Subcutaneous abdominal adipose tissue (tissue), 5 donors: ENCODE data around the gene CAV2.

Source experiments
- H3K27ac ChIP-seq: one replicate; pipeline ENCODE4 v1.7.0; 2013; ENCODE audit warnings: low read depth, mild to moderate bottlenecking, inconsistent platforms, low read length, moderate library complexity
- H3K27me3 ChIP-seq, 5 donors: one replicate each; pipeline ENCODE4 v1.7.0; 2013; ENCODE audit warnings: low read length in 5 of 5, inconsistent platforms in 1 of 5; ENCODE audit not compliant: control insufficient read depth in 5 of 5, insufficient read depth in 4 of 5
- H3K36me3 ChIP-seq, 5 donors: one replicate each; pipeline ENCODE4 v1.7.0; 2013; ENCODE audit warnings: low read length in 5 of 5; ENCODE audit not compliant: control insufficient read depth in 5 of 5, insufficient read depth in 5 of 5
- H3K4me1 ChIP-seq, 5 donors: one replicate each; pipeline ENCODE4 v1.7.0; 2013; ENCODE audit warnings: low read length in 5 of 5, mild to moderate bottlenecking in 3 of 5, moderate library complexity in 1 of 5; ENCODE audit not compliant: control insufficient read depth in 5 of 5, insufficient read depth in 5 of 5
- H3K4me3 ChIP-seq, 5 donors: one replicate each; pipeline ENCODE4 v1.7.0; 2013; ENCODE audit warnings: low read length in 5 of 5, low read depth in 1 of 5
- H3K9ac ChIP-seq, 5 donors: one replicate each; pipeline ENCODE4 v1.7.0; 2013; ENCODE audit warnings: low read length in 5 of 5, mild to moderate bottlenecking in 4 of 5, moderate library complexity in 3 of 5
- H3K9me3 ChIP-seq, 5 donors: one replicate each; pipeline ENCODE4 v1.7.0; 2013; ENCODE audit warnings: low read length in 5 of 5; ENCODE audit not compliant: control insufficient read depth in 5 of 5
- donor health status: healthy.
- donor health status: healthy.
- donor health status: healthy.
- donor health status: healthy.
- donor health status: healthy.

Gene CAV2

DNA sequence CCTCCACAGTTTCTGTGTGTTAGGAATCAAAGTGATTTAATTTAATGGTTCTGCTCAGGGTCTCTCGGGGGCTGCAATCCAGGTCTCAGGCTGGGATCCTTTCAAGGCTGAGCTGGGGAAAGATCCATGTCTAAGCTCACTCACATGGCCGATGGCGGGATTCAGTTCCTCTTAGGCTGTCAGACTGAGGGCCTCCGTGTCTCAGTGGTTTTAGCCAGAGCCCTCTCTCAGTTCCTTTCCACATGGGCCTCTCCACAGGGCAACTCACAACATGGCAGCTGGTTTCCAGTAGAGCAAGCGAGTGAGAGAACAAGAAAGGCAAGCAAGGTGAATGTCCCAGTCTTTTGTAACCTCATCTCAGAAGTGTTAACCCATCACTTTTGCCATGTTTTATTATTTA, 52.2 kb downstream of the CAV2 start:
- Histone ChIP-seq H3K27ac (peak overlapping the region; percentile 84), H3K9ac (no peak overlapping the region), H3K27me3 (no peaks in the 10 kb centered on the region), H3K36me3 (peaks cover 15 to 52% (median 27%) of the 10 kb centered on the region in 5 donors), H3K9me3 (no peaks in the 10 kb centered on the region), H3K4me3 (no peak overlapping the region), H3K4me1 (peaks cover 12 to 90% (median 74%) of the 10 kb centered on the region in 5 donors)

DNA sequence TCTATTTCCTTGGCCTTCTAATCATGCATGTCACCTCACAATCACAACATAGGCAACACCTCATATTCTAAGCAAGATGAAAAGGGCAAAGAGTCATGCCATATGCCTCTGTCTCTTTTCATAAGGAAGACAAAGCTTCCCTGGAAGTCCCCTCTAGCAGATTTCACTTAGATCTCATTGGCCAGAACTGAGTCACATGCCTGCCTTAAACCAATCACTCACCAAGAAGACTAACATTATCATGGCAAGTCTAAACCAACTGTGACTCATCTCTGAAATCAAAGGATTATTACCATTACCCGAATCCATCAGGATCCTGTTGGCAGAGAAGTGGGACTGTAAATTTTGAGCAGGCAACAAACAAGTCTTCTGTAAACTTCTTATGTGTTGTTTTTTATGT, 53.1 kb downstream of the CAV2 start:
- H3K4me3 ChIP-seq = no peak overlapping the region
- peak overlapping the region; percentile 84 for H3K27ac ChIP-seq
- peaks cover 12 to 90% (median 70%) of the 10 kb centered on the region in 5 donors for H3K4me1 ChIP-seq
- H3K27me3 ChIP-seq = no peaks in the 10 kb centered on the region
- H3K9ac ChIP-seq = peak overlapping the region in 1 of 5 donors; percentile 12
- no peaks in the 10 kb centered on the region for H3K9me3 ChIP-seq
- peaks cover 15 to 46% (median 27%) of the 10 kb centered on the region in 5 donors for H3K36me3 ChIP-seq

DNA sequence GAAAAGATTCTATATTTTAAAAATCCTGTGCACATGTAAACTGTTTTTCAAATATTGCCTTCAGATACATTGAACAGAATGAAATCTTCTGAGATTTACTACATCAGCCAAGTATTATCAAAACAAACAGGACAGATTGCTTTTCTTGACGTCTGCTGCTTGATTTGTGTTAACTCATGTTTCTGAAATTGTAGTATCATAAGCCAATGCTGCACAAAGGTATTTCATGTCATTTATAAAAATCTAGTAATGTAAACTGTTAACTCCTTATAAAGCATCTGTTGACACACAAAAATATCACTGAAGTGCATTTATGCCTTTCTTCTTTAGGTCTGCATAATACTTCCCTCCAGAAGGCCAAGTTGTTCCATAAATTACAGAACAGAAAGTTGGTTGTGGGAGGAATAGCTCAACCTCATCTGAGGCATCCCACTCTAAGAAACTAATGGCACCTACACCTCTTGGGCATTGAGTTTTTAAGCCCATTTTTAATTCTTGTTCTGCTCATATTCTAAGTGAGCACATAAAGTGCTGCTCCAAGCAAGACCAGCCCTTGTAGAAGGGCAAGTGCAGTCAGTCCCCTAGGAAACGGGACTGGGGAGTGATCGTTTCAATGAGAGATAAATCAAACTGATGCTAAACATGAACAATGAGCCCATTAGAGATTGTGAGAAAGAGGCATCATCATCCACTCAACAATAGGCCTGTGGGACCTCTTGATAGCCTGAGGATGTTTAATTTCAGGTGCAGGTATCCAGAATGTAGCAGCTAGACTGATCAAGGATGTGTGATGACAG, 53.8 kb downstream of the CAV2 start:
- Histone ChIP-seq H3K27me3 (no peaks in the 10 kb centered on the region), H3K4me3 (no peak overlapping the region), H3K9ac (peak overlapping the region in 2 of 5 donors; percentile 8 to 52), H3K27ac (peak overlapping the region; percentile 84), H3K4me1 (peaks cover 10 to 85% (median 63%) of the 10 kb centered on the region in 5 donors), H3K36me3 (peaks cover 18 to 45% (median 27%) of the 10 kb centered on the region in 5 donors), H3K9me3 (no peaks in the 10 kb centered on the region)

DNA sequence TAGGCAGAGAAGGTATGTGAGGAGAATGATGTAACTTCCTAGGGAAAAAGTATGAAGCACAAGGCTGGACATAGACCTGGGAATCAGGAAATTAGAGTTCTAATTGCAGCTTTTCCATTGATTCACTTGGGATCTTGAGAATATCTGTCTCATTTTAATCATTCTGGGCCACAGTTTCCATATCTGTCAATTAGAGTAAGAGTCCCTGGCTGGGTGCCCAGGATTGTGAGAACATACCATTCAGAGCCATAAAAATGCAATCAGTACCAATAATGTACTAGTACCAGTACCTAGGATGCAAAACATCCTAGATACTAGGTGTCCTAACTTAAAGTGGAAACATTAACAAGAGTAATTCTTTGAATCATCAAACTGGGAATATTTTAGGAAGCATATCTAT, 54.9 kb downstream of the CAV2 start:
- Histone ChIP-seq H3K9me3 (no peaks in the 10 kb centered on the region), H3K27ac (peak overlapping the region; percentile 84), H3K36me3 (peaks cover 17 to 46% (median 27%) of the 10 kb centered on the region in 5 donors), H3K4me3 (no peak overlapping the region), H3K9ac (peak overlapping the region in 1 of 5 donors; percentile 33), H3K4me1 (peaks cover 10 to 79% (median 54%) of the 10 kb centered on the region in 5 donors), H3K27me3 (no peaks in the 10 kb centered on the region)

DNA sequence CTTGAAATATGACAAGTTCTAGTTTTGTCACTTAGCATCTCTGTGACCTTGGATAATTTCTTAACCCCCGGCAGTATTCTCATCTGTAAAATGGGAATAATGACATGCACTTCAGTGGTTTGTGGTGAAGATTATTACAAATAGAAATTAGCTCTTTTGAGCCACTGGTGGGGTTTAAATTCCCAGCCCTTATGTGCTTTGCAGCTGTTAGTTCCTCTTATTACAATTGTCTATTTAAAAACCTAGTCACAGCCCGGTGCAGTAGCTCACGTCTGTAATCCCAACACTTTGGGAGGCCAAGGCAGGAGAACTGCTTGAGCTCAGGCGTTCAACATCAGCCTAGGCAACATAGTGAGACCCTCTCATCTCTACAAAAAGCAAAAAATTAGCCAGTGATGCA, 55.4 kb downstream of the CAV2 start:
- Histone ChIP-seq H3K4me3 (no peak overlapping the region), H3K27ac (peak overlapping the region; percentile 84), H3K27me3 (no peaks in the 10 kb centered on the region), H3K36me3 (peaks cover 22 to 50% (median 32%) of the 10 kb centered on the region in 5 donors), H3K9ac (no peak overlapping the region), H3K4me1 (peaks cover 10 to 79% (median 53%) of the 10 kb centered on the region in 5 donors), H3K9me3 (no peaks in the 10 kb centered on the region)

DNA sequence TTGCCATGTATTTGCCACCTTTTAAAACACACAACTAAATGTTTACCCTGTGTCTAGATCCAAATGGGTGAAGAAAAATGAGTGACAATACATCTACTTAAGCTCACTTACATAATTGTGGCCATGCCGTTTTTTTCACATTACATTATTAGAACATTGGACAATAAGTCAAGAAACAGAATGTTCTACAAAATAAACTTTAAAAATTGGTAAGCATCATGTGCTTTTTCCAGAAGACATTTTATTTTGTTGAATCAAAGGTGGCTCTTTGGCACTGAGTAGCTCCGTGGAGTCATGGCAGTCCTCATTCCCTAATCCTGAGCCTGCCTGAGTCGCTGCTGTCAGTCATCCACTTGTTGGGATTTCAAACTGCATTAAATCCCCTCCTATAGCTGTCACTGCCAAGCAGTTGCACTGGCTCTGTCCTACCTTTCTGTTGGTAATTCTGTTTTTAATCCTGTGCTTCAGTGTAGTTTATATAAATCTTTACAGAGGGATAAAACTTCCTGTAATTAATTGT, 57.6 kb downstream of the CAV2 start:
- no peaks in the 10 kb centered on the region for H3K9me3 ChIP-seq
- H3K27me3 ChIP-seq = no peaks in the 10 kb centered on the region
- peaks cover 20 to 42% (median 35%) of the 10 kb centered on the region in 5 donors for H3K36me3 ChIP-seq
- peak overlapping the region; percentile 84 for H3K27ac ChIP-seq
- H3K4me1 ChIP-seq = peaks cover 10 to 59% (median 40%) of the 10 kb centered on the region in 5 donors
- no peak overlapping the region for H3K4me3 ChIP-seq
- H3K9ac ChIP-seq = no peak overlapping the region

DNA sequence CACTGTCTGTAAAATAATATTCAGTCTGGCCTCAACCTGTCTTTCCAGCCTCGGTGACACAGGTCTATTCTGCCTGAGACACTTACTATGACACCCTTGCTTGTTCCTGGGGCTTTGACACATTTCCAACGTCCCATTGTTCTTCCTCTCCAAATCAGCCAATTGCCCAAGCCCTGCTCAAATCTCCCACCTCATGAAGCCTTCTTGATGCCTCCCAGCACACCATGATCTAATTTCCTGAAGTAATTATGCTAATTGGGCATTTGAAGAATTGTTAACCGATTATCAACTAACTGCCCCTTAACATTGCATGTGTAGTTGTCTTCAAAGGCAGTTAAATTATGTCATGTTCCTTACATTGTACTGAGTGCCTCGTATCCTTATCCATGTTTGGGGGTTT, 58.4 kb downstream of the CAV2 start:
- Histone ChIP-seq H3K36me3 (peaks cover 20 to 42% (median 34%) of the 10 kb centered on the region in 5 donors), H3K9ac (no peak overlapping the region), H3K27me3 (no peaks in the 10 kb centered on the region), H3K4me1 (peaks cover 10 to 52% (median 32%) of the 10 kb centered on the region in 5 donors), H3K4me3 (no peak overlapping the region), H3K9me3 (no peaks in the 10 kb centered on the region), H3K27ac (peak overlapping the region; percentile 84)
